B cell (primary cell): ENCODE results near the gene ADAMTS13. TPM values are rescaled to one million over a fixed set of nuclear protein-coding genes. Genes with fewer than 3 reads are reported as not detected.

ENCODE experiments used
- ATAC-seq: fragments of 200-7000 bp; cut with Tn5 transposase; one replicate; pipeline ENCODE4 v1.10.0; 2021; ENCODE audit warnings: low read depth, mild to moderate bottlenecking, moderate number of reproducible peaks, moderate library complexity
- CTCF ChIA-PET: fragments of 350-600 bp; sonication (Branson Sonifier 250); formaldehyde crosslinking; loops from one replicate; lab custom pipeline; 2021; ENCODE audit warnings: antibody characterized with exemption, inconsistent platforms; lab: Charles Lee
- POLR2A ChIA-PET: fragments of 350-600 bp; sonication (Branson Sonifier 250); formaldehyde crosslinking; loops from one replicate; lab custom pipeline; 2021; ENCODE audit warnings: antibody characterized with exemption; lab: Charles Lee
- DNase-seq: peaks from one replicate; pipeline ENCODE4 v3.0.0; 2013
- H2AFZ ChIP-seq: 2 replicates; pipeline ENCODE4 v1.6.1; 2012; ENCODE audit warnings: mild to moderate bottlenecking, low read depth, low read length; ENCODE audit not compliant: insufficient read depth, poor library complexity, severe bottlenecking
- H3K27ac ChIP-seq, 2 donors: 1 replicate in 1 of 2; 2 replicates in 1 of 2; pipeline ENCODE4 v1.5.1; 2012 to 2013; ENCODE audit warnings: low read length in 2 of 2, mild to moderate bottlenecking in 2 of 2, moderate library complexity in 1 of 2
- H3K27me3 ChIP-seq, 4 experiments: fragments of 200-600 bp in 1 of 4; sonication (generic) in 1 of 4; replicated peaks in 1 of 4; 1 replicate in 2 of 4; 2 replicates in 2 of 4; pipeline versions ENCODE4 v1.6.1 to v1.7.0; 2013 to 2016; ENCODE audit warnings: low read length in 3 of 4, mild to moderate bottlenecking in 2 of 4, mixed read lengths in 1 of 4, moderate library complexity in 1 of 4; ENCODE audit not compliant: insufficient read depth in 4 of 4, control insufficient read depth in 3 of 4; ENCODE audit errors: control extremely low read depth in 1 of 4
- H3K36me3 ChIP-seq, 2 experiments: replicated peaks in 1 of 2; 1 replicate in 1 of 2; 2 replicates in 1 of 2; pipeline versions ENCODE4 v1.6.1 to v1.7.1; 2013; ENCODE audit warnings: low read length in 1 of 2; ENCODE audit not compliant: insufficient read depth in 2 of 2, control insufficient read depth in 1 of 2; ENCODE audit errors: control extremely low read depth in 1 of 2, extremely low read depth in 1 of 2
- H3K4me1 ChIP-seq, 2 donors: fragments of 200-600 bp in 1 of 2; sonication (generic) in 1 of 2; 1 replicate in 1 of 2; 2 replicates in 1 of 2; pipeline versions ENCODE4 v1.5.1 to v1.6.1; 2013 to 2017; ENCODE audit warnings: low read length in 2 of 2; ENCODE audit not compliant: control insufficient read depth in 2 of 2, insufficient read depth in 2 of 2
- H3K4me2 ChIP-seq: replicated peaks from 2 replicates; pipeline ENCODE3; 2012; ENCODE audit warnings: mild to moderate bottlenecking, low read depth, low read length; ENCODE audit not compliant: poor library complexity, severe bottlenecking
- H3K4me3 ChIP-seq, 5 experiments: fragments of 200-600 bp in 1 of 5; sonication (generic) in 1 of 5; 1 replicate in 3 of 5; 2 replicates in 2 of 5; pipeline versions ENCODE4 v1.5.1 to v1.7.0; 2011 to 2016; ENCODE audit warnings: low read length in 4 of 5, mild to moderate bottlenecking in 4 of 5, low read depth in 2 of 5, control low read depth in 1 of 5, moderate library complexity in 1 of 5; ENCODE audit not compliant: insufficient read depth in 1 of 5; ENCODE audit errors: control extremely low read depth in 1 of 5, extremely low read depth in 1 of 5
- H3K79me2 ChIP-seq: fragments of 200-600 bp; sonication (generic); one replicate; pipeline ENCODE4 v1.6.0; 2016; ENCODE audit warnings: low read length; ENCODE audit not compliant: control insufficient read depth, insufficient read depth
- H3K9ac ChIP-seq: fragments of 200-600 bp; sonication (generic); 2 replicates; pipeline ENCODE4 v1.6.1; 2017; ENCODE audit warnings: mild to moderate bottlenecking, low read length, moderate library complexity
- H3K9me3 ChIP-seq, 3 donors: one replicate each; pipeline versions ENCODE4 v1.6.1 to v1.7.1; 2013; ENCODE audit warnings: low read length in 2 of 3; ENCODE audit not compliant: control insufficient read depth in 2 of 3, insufficient read depth in 1 of 3; ENCODE audit errors: control extremely low read depth in 1 of 3
- H4K20me1 ChIP-seq: 2 replicates; pipeline ENCODE4 v1.6.0; 2012; ENCODE audit warnings: mild to moderate bottlenecking, low read length; ENCODE audit not compliant: insufficient read depth, control insufficient read depth, poor library complexity, severe bottlenecking
- H3K27ac Mint-ChIP-seq: one replicate; pipeline ENCODE4 v1.8.0; 2021; ENCODE audit warnings: mixed read lengths
- H3K27me3 Mint-ChIP-seq: one replicate; pipeline ENCODE4 v1.8.0; 2021; ENCODE audit warnings: mixed read lengths
- H3K4me1 Mint-ChIP-seq: one replicate; pipeline ENCODE4 v1.8.0; 2021; ENCODE audit warnings: mixed read lengths
- H3K4me3 Mint-ChIP-seq: one replicate; pipeline ENCODE4 v1.8.0; 2021; ENCODE audit warnings: mixed read lengths
- H3K9me3 Mint-ChIP-seq: one replicate; pipeline ENCODE4 v1.8.0; 2022; ENCODE audit warnings: mixed read lengths; ENCODE audit not compliant: insufficient read depth
- CTCF ChIP-seq: fragments of 200-600 bp; IDR thresholded peaks from one replicate; pipeline ENCODE4 v1.8.0; 2022; ENCODE audit warnings: antibody characterized with exemption, mild to moderate bottlenecking
- EZH2 ChIP-seq: IDR thresholded peaks from 2 replicates; pipeline ENCODE4 v1.6.1; 2012; ENCODE audit warnings: borderline replicate concordance, low read depth, mild to moderate bottlenecking, moderate library complexity, low read length; ENCODE audit not compliant: insufficient read depth, poor library complexity, severe bottlenecking
- WGBS: methylation state at CpG from one replicate; pipeline ENCODE4 v1.1.5; 2013; ENCODE audit warnings: missing lambda C conversion rate; ENCODE audit not compliant: insufficient coverage; 5-methylcytosine and 5-hydroxymethylcytosine counted together
- intact Hi-C: fragments of 100-400 bp; cut with micrococcal nuclease; formaldehyde crosslinking; loops from one replicate; pipeline ENCODE4 v1.10.0; 2022
- polyA plus RNA-seq: library from polyadenylated mRNA; depleted of rRNA; stranded (reverse); fragments of >200 nt; gene quantifications from 2 replicates; pipeline ENCODE4 v1.2.3, GENCODE V29; 2012
- total RNA-seq, 2 donors: library from RNA; stranded (reverse); fragments of 120-200 nt in 1 of 2; gene quantifications; 1 replicate in 1 of 2; 2 replicates in 1 of 2; pipeline versions ENCODE4 v1.2.3 to v1.2.4, GENCODE V29; 2013 to 2022

ADAMTS13 gene
- total and polyA plus RNA-seq, 2 donors (not counting 1 experiment from before 2014, with no cell fraction given) = 2.5 to 5.7 TPM

DNA sequence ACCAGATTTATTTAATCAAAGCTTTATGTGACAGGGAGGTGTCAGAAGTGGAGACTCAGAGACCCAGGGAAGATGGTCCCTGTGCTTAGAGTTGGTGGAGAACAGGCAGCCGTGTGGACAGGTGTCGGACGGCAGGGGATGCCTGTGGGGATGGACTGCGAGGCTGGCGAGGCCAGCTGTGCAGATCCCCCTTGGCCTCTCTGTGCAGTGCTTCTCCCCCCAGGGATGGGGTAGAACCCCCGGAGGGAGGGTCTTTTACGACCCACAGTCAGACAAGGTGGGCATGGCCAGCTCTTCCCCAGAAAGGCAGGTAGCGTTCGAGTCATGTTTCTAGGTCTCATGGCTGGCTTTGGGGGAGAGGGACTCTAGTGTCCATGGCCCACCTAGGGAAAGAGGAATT lies 61.4 kb downstream of the ADAMTS13 start:
- TF ChIP-seq EZH2 = no peak
- no peak for TF ChIP-seq CTCF
- 96% methylated on average over 9 of the region's 9 CpGs for WGBS
- intact Hi-C loops = no loop called here
- Histone ChIP-seq H3K27ac (no peak overlapping the region), H3K36me3 (no peaks in the 10 kb centered on the region), H3K4me2 (no peak overlapping the region), H3K4me1 (peaks cover 11 to 18% of the 10 kb centered on the region in 2 donors), H2AFZ (no peak overlapping the region), H4K20me1 (no peaks in the 10 kb centered on the region), H3K4me3 (no peak overlapping the region), H3K9ac (no peak overlapping the region), H3K27me3 (peaks cover 0 to 3% (median 0%) of the 10 kb centered on the region in 4 experiments), H3K79me2 (peaks cover 3% of the 10 kb centered on the region), H3K9me3 (no peaks in the 10 kb centered on the region)
- POLR2A ChIA-PET = no interaction called here
- ATAC-seq (no peak), DNase-seq (no peak)
- H3K27me3 Mint-ChIP-seq = peaks cover 7% of the 10 kb centered on the region
- no peak overlapping the region for H3K27ac Mint-ChIP-seq
- peaks cover 10% of the 10 kb centered on the region for H3K4me1 Mint-ChIP-seq
- H3K4me3 Mint-ChIP-seq = no peak overlapping the region
- no peaks in the 10 kb centered on the region for H3K9me3 Mint-ChIP-seq
- CTCF ChIA-PET = interaction anchor here (1.1 to 11.0 kb wide), 3 partner anchors 23 to 299 kb away, joined by 3 to 144 read pairs (median 3); partner anchors contain the start of gene CACFD1

DNA sequence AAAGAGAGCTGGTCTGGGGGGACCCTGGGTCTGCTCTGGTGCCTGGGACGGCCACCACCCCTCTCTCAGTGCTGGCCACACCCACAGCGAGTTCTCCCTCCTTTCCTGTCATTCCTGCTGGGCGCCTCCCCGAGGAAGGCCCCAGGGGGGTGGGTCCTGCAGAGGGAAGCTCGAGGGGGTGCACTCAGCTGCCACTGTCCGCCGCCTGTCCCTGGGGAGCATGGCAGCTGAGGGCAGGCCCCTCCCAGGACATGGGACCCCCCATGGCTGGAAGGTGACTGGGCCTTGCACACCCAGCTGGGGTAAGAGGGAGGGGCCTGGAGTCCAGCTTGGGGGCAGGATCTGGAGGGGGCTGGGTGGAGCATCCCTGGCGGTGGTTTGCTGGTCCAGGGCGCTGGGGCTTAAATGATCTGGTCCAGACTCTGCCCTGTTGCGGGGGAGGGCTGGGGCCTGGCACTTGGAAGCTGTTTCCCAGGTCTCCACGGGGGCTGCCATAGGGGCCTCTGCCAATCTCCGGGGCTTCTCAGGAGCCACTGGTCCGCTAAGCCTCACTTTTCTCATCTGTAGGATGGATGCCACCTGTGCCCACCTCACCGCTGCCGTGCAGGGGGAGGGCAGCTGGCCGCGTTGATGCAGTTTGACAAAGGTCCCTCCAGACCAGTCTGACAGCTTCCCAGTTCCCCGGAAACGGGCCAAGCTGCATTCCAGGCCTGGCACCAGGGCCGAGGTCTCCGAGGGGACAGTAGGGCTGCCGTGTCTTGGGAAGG lies 62.7 kb downstream of the ADAMTS13 start:
- ATAC-seq = no peak
- no peak overlapping the region for H3K4me3 Mint-ChIP-seq
- POLR2A ChIA-PET = no interaction called here
- H3K9me3 Mint-ChIP-seq = no peaks in the 10 kb centered on the region
- H3K9ac ChIP-seq = no peak overlapping the region
- H3K9me3 ChIP-seq = no peaks in the 10 kb centered on the region
- H3K4me2 ChIP-seq = no peak overlapping the region
- CTCF ChIA-PET = interaction anchor here (0.7 to 11.0 kb wide), 10 partner anchors 8 to 300 kb away, joined by 3 to 144 read pairs (median 3); partner anchors contain the start of gene REXO4
- DNase-seq = no peak
- H3K4me1 ChIP-seq = peaks cover 5 to 12% of the 10 kb centered on the region in 2 donors
- 85% methylated on average over 17 of the region's 22 CpGs for WGBS
- peaks cover 15% of the 10 kb centered on the region for H3K27me3 Mint-ChIP-seq
- no peak overlapping the region for H2AFZ ChIP-seq
- no peaks in the 10 kb centered on the region for H4K20me1 ChIP-seq
- intact Hi-C loops = loop anchor here (5.0 kb wide), 1 partner anchor 463 kb away; no protein-coding TSS in a partner anchor
- peaks cover 0 to 4% (median 0%) of the 10 kb centered on the region in 4 experiments for H3K27me3 ChIP-seq
- H3K4me3 ChIP-seq = no peak overlapping the region
- H3K36me3 ChIP-seq = no peaks in the 10 kb centered on the region
- no peak overlapping the region for H3K27ac ChIP-seq
- TF ChIP-seq CTCF (no peak), EZH2 (no peak)
- no peaks in the 10 kb centered on the region for H3K79me2 ChIP-seq
- no peak overlapping the region for H3K27ac Mint-ChIP-seq
- peaks cover 5% of the 10 kb centered on the region for H3K4me1 Mint-ChIP-seq
